Measurements from ENCODE around the gene CER1.

DNA sequence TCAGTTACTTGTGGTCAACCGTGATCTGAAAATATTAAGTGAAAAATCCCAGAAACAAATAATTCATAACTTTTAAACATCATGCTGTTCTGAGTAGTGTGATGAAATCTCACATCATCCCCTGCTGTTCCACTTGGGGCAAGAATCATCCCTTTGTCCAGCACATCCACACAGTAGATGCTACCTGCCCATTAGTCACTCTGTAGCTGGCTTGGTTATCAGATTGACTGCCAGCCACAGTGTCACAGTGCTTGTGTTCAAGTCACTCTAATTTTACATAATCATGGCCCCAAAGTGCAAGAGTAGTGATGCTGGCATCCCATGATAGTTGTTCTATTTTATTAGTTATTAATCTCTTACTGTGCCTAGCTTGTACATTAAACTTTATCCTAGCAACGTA lies 39.1 kb upstream of the CER1 start:
- no peak for TF ChIP-seq POLR2A (IDR thresholded peaks at IDR 0.05; ENCODE audit: low read depth, low read length)
- TF ChIP-seq TAF1 (IDR thresholded peaks at IDR 0.05; ENCODE audit: borderline replicate concordance, low read depth, low read length), result no peak
